ENCODE measurements around the gene APP. TPM values are rescaled to one million over a fixed set of nuclear protein-coding genes. Genes with fewer than 3 reads are reported as not detected.
"Not testable (repeated sequence)": the region's sequence is repeated elsewhere in the genome, so short reads cannot be mapped to it uniquely, and the experiment has no call there.

The APP gene
- total RNA-seq, 2 donors from 2014 or later: 267 to 564 TPM

DNA sequence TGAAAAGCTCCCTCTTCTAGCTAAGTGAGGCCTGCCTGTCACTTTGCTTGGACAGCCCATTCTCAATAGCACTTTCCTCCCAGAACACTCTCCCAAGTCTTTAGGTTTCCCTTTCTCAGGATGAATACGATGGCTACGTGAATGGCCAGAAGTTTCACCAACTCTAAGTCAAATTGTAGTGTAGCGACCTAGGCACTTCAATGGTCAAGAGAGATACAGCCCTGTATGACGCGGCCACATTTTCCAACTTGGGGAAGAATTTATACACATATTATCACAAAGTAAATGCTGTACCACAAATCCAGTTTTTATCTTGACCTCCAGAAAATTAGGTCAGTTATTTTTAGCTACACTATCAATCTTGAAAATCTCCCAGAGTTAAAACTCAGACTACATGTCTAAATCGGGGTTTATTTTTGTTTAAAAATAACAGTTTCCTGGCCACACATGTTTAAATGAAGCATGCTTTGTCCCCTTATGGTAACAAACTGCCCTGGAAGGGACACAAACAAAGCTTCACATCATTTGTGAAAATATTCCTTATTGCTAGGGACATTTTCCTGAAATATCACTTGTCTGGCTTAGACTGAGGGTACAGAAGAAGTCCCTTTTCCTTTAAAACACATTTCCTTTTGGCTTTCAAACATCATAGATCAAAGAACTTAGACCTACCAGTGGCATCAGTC is 243.2 kb downstream of the APP start:
- no peak overlapping the region for H3K27ac ChIP-seq
- H3K9me3 ChIP-seq: no peaks in the 10 kb centered on the region
- no peaks in the 10 kb centered on the region for H3K4me1 ChIP-seq (replicated peaks)
- DNase-seq (ENCODE audit: low spot score): no peak
- no peak overlapping the region for H3K4me3 ChIP-seq
- TF ChIP-seq POLR2AphosphoS5 (IDR thresholded peaks at IDR 0.05) (no peak), POLR2A (IDR thresholded peaks at IDR 0.05) (no peak)
- TF ChIP-seq, protein P1, sequence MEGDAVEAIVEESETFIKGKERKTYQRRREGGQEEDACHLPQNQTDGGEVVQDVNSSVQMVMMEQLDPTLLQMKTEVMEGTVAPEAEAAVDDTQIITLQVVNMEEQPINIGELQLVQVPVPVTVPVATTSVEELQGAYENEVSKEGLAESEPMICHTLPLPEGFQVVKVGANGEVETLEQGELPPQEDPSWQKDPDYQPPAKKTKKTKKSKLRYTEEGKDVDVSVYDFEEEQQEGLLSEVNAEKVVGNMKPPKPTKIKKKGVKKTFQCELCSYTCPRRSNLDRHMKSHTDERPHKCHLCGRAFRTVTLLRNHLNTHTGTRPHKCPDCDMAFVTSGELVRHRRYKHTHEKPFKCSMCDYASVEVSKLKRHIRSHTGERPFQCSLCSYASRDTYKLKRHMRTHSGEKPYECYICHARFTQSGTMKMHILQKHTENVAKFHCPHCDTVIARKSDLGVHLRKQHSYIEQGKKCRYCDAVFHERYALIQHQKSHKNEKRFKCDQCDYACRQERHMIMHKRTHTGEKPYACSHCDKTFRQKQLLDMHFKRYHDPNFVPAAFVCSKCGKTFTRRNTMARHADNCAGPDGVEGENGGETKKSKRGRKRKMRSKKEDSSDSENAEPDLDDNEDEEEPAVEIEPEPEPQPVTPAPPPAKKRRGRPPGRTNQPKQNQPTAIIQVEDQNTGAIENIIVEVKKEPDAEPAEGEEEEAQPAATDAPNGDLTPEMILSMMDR (IDR thresholded peaks at IDR 0.05): no peak
- intact Hi-C loops (cut with DNase I): no loop called here
- H3K36me3 ChIP-seq: no peaks in the 10 kb centered on the region
- no peaks in the 10 kb centered on the region for H3K27me3 ChIP-seq (replicated peaks; ENCODE audit: insufficient read depth)
- 76% methylated on average over 6 of the region's 6 CpGs for WGBS

DNA sequence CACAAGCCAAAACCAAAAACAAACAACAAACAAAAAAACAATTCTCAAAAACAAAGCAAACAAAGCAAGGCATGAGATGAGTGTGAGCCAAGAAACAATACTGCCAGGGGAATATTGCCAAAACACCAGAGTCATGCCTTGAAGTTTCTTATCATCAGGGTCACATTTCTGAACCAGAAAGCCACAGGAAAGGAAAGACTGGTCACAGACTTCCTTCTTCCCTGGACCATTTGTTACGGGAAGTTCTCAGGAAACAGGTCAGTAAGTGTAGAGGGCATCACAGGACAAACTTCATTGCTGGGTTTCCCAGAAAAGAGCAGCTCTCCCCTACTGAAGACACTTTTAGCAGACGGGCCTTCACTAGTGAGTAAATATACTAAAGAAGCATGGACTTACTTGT is 244.6 kb downstream of the APP start:
- 84% methylated on average over 2 of the region's 2 CpGs for WGBS
- intact Hi-C loops (cut with DNase I): no loop called here
- DNase-seq (ENCODE audit: low spot score): no peak
- no peaks in the 10 kb centered on the region for H3K27me3 ChIP-seq (replicated peaks; ENCODE audit: insufficient read depth)
- H3K9me3 ChIP-seq: no peaks in the 10 kb centered on the region
- no peak overlapping the region for H3K4me3 ChIP-seq
- H3K27ac ChIP-seq: no peak overlapping the region
- TF ChIP-seq POLR2A (IDR thresholded peaks at IDR 0.05) (no peak), POLR2AphosphoS5 (IDR thresholded peaks at IDR 0.05) (no peak)
- TF ChIP-seq, protein P1 (IDR thresholded peaks at IDR 0.05): no peak
- H3K36me3 ChIP-seq: no peaks in the 10 kb centered on the region
- no peaks in the 10 kb centered on the region for H3K4me1 ChIP-seq (replicated peaks)

DNA sequence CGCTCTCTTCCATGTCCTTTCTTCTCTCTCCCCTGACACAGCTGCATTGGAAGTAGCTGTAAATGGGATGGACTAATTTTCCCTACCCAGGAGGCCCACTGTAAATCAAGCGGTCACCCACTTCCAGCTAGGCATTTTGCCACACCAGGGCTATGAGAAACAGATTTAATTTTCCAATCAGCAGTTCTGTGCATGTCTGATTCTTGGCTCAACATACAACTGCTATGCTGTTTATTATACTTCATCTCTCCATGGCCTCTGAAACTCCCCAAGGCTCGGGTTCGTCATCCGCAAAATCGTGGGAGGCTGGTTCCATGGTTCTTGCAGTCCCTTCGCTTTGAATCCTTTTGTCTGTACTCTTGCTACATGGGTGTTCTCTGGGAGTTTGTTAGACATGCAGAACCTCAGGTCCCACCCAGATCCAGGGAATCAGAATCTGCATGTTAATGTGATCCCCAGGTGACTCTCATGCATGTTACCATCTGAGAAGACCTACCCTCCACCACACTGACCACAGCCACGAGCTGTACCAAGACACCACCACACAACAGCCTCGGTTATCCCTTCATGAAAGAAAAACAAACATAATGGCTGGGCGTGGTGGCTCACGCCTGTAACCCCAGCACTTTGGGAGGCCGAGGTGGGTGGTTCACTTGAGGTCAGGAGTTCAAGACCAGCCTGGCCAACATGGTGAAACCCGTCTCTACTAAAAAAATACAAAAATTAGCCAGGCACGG is 245.3 kb downstream of the APP start:
- intact Hi-C loops (cut with DNase I): no loop called here
- Histone ChIP-seq H3K27ac (no peak overlapping the region), H3K9me3 (no peaks in the 10 kb centered on the region), H3K36me3 (no peaks in the 10 kb centered on the region), H3K4me1 (replicated peaks) (no peaks in the 10 kb centered on the region), H3K27me3 (replicated peaks; ENCODE audit: insufficient read depth) (no peaks in the 10 kb centered on the region), H3K4me3 (no peak overlapping the region)
- DNase-seq (ENCODE audit: low spot score): no peak
- 89% methylated on average over 14 of the region's 14 CpGs for WGBS
- TF ChIP-seq POLR2AphosphoS5 (IDR thresholded peaks at IDR 0.05) (no peak), POLR2A (IDR thresholded peaks at IDR 0.05) (no peak)
- TF ChIP-seq, protein P1 (IDR thresholded peaks at IDR 0.05): no peak

DNA sequence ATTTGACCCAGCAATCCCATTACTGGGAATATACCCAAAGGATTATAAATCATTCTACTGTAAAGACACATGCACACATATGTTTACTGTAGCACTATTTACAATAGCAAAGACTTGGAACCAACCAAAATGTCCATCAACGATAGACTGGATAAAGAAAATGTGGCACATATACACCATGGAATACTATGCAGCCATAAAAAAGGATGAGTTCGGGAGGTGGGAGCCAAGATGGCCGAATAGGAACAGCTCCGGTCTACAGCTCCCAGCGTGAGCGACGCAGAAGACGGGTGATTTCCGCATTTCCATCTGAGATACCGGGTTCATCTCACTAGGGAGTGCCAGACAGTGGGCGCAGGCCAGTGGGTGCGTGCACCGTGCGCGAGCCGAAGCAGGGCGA is 252.4 kb downstream of the APP start:
- 81% methylated on average over 9 of the region's 17 CpGs for WGBS
- H3K9me3 ChIP-seq; H3K36me3 ChIP-seq; H3K27ac ChIP-seq; H3K4me1 ChIP-seq (replicated peaks); H3K4me3 ChIP-seq; DNase-seq (ENCODE audit: low spot score); intact Hi-C loops (cut with DNase I); H3K27me3 ChIP-seq (replicated peaks; ENCODE audit: insufficient read depth): not testable (repeated sequence)

DNA sequence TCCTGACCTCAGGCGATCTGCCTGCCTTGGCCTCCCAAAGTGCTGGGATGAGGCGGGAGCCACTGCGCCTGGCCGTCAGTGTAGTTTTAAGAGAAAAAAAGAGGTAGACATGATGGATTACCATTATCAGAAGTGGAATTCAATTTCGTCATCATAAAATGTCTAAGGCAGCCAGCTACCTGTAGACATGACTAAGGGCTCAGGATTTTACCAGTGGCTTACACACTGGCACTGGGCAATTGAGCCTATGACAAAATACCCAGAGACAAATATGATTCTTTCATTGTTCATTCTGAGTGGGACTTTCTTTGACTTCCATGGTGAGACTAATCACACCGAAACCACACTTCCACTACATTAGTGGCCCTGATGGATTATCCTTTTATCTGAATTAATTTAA is 254.3 kb downstream of the APP start:
- no peaks in the 10 kb centered on the region for H3K9me3 ChIP-seq
- H3K27ac ChIP-seq: no peak overlapping the region
- TF ChIP-seq, protein P1 (IDR thresholded peaks at IDR 0.05): no peak
- TF ChIP-seq POLR2A (IDR thresholded peaks at IDR 0.05) (no peak), POLR2AphosphoS5 (IDR thresholded peaks at IDR 0.05) (no peak)
- DNase-seq (ENCODE audit: low spot score): no peak
- 98% methylated on average over 6 of the region's 6 CpGs for WGBS
- intact Hi-C loops (cut with DNase I): no loop called here
- no peaks in the 10 kb centered on the region for H3K4me1 ChIP-seq (replicated peaks)
- H3K4me3 ChIP-seq: no peak overlapping the region
- no peaks in the 10 kb centered on the region for H3K36me3 ChIP-seq
- no peaks in the 10 kb centered on the region for H3K27me3 ChIP-seq (replicated peaks; ENCODE audit: insufficient read depth)
